Uterine smooth muscle cell (primary cell): Measurements from ENCODE around the gene NUDT15. TPM values are rescaled to one million over a fixed set of nuclear protein-coding genes. Genes with fewer than 3 reads are reported as not detected.

ENCODE experiments used
- total RNA-seq: library from RNA; depleted of rRNA; stranded (reverse); fragments of >200 nt; gene quantifications from 2 replicates; pipeline ENCODE4 v1.2.3, GENCODE V29; 2014

NUDT15 gene
- 19.2 and 33.9 TPM in 2 replicates for total RNA-seq

GRCh38 chr13:48037346-48038173, at the start of gene NUDT15:
NUDT15 (plus strand) TSS chr13:48037726; CDS start chr13:48037747, 21 bp downstream.

GRCh38 chr13:48001114-48001881, 36.2 kb upstream of the NUDT15 start, which contains the start of gene SUCLA2:
SUCLA2 (minus strand) TSS chr13:48001273; CDS start chr13:48001269, 4 bp downstream.

DNA sequence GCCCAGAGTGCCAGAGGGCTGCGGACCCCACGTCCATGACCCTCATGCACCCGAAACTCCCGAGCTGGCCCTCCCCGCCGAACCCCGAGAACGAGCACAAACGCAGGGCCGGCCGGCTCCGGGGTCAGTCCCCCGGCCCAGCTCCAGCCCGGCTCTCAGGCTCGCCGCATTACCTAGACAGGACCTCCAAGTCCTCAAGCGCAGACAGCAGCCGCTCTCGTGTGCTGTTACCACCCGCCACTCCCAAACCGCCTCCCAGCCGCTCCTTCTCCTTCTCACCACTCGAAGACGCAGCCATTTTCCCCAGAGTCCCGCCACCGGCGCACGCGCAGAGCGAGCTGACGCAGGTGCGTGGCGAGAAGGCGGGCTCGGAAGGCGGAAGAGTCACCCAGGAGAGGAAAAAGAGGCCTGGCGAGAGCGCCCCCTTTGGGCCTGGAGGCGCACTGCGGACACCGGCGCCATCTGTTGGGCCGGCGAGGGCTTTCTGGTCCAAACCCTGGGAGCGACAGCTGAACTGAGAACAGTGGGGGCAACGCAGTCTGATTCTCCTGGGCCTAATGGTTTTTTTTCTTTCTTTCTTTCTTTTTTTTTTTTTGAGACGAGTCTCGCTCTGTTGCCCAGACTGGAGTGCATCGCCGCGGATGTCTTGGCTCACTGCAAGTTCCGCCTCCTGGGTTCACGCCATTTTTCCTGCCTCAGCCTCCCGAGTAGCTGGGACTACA, 57.4 kb downstream of the NUDT15 start, which contains the start of gene MED4:
Gene MED4, minus strand, starts transcription at position 324 of the 722 bp plus-strand sequence. Its CDS starts 26 bp downstream, at position 298.

Other genes with a start within 250 kb of the NUDT15 start
- gene SUCLA2, start 36.5 kb upstream of the NUDT15 start, total RNA-seq, result 51.1 and 72.0 TPM in 2 replicates
- gene MED4, start 57.4 kb downstream of the NUDT15 start, total RNA-seq, result 23.5 and 30.1 TPM in 2 replicates
- 87.3 and 164 TPM in 2 replicates for gene ITM2B, start 195.5 kb downstream of the NUDT15 start, total RNA-seq